ENCODE results near the gene GJD4.

- TF ChIP-seq CTCF (conservative IDR thresholded peaks at IDR 0.05) (no peak), EZH2 (IDR thresholded peaks at IDR 0.05; ENCODE audit: low read depth) (no peak)
Observed at GRCh38 chr10:35555962-35556930, 48.9 kb upstream of the GJD4 start.

All from PC-9 (cell line).